HG02642 (cell line): ENCODE measurements around the gene USP5.

Source experiments
- ATAC-seq: cut with Tn5 transposase; IDR thresholded peaks from one replicate; pipeline ENCODE4 v1.9.1; 2021; ENCODE audit warnings: mild to moderate bottlenecking; ENCODE audit not compliant: unreplicated experiment, poor library complexity

Gene USP5

GRCh38 chr12:6839482-6840201, 12.3 kb upstream of the USP5 start:
- ATAC-seq, result peak; percentile 87

- ATAC-seq, result no peak
Observed at GRCh38 chr12:6840330-6840729, 11.6 kb upstream of the USP5 start.

GRCh38 chr12:6840761-6841515, 11.0 kb upstream of the USP5 start, which contains the start of gene GNB3:
Gene GNB3, plus strand, starts transcription at chr12:6840925. Its CDS starts 363 bp downstream, at chr12:6841288.
- no peak for ATAC-seq

- no peak for ATAC-seq
Observed at GRCh38 chr12:6842075-6842474, 9.9 kb upstream of the USP5 start.

GRCh38 chr12:6843118-6843902, 8.6 kb upstream of the USP5 start:
- no peak for ATAC-seq

- ATAC-seq, result no peak
Observed at GRCh38 chr12:6845395-6845794, 6.6 kb upstream of the USP5 start.

- no peak for ATAC-seq
Observed at GRCh38 chr12:6846316-6846869, 5.6 kb upstream of the USP5 start.

- no peak for ATAC-seq
Observed at GRCh38 chr12:6847676-6848075, 4.3 kb upstream of the USP5 start.

GRCh38 chr12:6849427-6849826, 2.5 kb upstream of the USP5 start:
- ATAC-seq, result no peak

- ATAC-seq, result no peak
Observed at GRCh38 chr12:6849976-6850560, 1.9 kb upstream of the USP5 start.

GRCh38 chr12:6850796-6851152, 1.2 kb upstream of the USP5 start:
- no peak for ATAC-seq

- peak; percentile 56 for ATAC-seq
Observed at GRCh38 chr12:6851153-6851920, 613 bp upstream of the USP5 start, which contains the start of gene CDCA3. Gene CDCA3, minus strand, starts transcription at chr12:6851286. Its CDS starts 334 bp downstream, at chr12:6850952.

- no peak for ATAC-seq
Observed at GRCh38 chr12:6852651-6853354, 853 bp downstream of the USP5 start.

GRCh38 chr12:6853626-6854025, 1.7 kb downstream of the USP5 start:
- no peak for ATAC-seq

GRCh38 chr12:6854036-6854435, 2.1 kb downstream of the USP5 start:
- no peak for ATAC-seq

GRCh38 chr12:6855322-6855721, 3.4 kb downstream of the USP5 start:
- ATAC-seq, result no peak

- ATAC-seq, result no peak
Observed at GRCh38 chr12:6858799-6859198, 6.8 kb downstream of the USP5 start.

- no peak for ATAC-seq
Observed at GRCh38 chr12:6860116-6860515, 8.2 kb downstream of the USP5 start.

- no peak for ATAC-seq
Observed at GRCh38 chr12:6860942-6861341, 9.0 kb downstream of the USP5 start.
